GM12872 (cell line): ENCODE measurements around the gene TSPYL1.

Source experiments
- CTCF ChIP-seq: IDR thresholded peaks from 3 replicates; pipeline ENCODE4 v1.5.1; 2011; ENCODE audit warnings: low read depth, mild to moderate bottlenecking, low read length, moderate library complexity; ENCODE audit not compliant: insufficient read depth

The TSPYL1 gene

DNA sequence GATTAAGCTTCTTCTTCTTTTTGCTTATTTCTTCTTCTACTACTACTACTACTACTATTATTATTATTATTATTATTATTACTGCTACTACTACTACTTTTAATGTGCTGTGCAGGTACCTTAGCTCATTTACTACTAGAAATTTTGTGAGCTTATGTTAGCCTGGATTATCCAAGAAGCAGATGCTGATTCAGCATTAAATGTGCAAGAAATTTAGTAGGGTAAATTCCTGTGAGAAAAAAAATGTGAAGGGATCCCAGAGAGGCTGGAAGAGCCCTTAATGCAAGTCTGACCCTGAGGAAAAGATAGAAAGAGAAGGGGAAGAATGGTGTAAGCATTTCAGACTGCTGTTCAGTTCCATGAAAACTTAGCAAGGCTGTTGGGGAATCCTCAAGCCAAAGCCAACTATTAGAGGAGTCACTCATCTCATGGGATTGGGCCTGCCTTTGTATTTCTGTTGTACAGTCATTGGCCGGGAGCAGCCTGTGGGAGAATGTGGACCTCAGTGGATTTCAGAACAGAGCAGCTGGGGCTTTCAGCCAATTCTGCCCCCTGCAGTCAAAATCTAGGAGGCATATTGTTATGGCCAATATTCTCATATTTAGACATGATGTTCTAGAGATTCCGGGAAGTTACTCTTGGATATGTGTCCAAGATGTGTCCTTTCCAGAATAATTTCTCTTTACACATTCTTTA, 37.2 kb upstream of the TSPYL1 start:
- no peak for TF ChIP-seq CTCF

- no peak for TF ChIP-seq CTCF
These were observed 35.1 kb upstream of the TSPYL1 start for GRCh38 chr6:116314878-116315277.

DNA sequence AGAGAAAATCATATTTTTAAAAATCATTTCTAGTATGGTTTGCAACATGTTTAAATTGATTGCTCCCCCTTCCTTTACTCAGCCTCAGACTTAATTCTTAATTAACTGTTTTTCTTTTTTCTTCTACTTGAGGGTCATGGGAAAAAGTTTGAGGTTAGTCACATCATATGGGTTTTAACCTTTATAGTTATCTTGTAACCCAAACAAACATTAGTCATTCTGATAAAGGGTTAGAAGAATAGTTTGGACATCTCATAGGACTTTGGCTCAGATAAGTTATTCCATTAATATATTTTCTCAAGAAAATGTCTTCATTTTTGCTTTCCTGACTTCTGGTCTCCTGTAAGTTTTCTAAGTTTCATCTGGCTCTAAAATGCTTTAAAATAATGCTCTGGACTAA, 34.5 kb upstream of the TSPYL1 start:
- TF ChIP-seq CTCF: no peak

DNA sequence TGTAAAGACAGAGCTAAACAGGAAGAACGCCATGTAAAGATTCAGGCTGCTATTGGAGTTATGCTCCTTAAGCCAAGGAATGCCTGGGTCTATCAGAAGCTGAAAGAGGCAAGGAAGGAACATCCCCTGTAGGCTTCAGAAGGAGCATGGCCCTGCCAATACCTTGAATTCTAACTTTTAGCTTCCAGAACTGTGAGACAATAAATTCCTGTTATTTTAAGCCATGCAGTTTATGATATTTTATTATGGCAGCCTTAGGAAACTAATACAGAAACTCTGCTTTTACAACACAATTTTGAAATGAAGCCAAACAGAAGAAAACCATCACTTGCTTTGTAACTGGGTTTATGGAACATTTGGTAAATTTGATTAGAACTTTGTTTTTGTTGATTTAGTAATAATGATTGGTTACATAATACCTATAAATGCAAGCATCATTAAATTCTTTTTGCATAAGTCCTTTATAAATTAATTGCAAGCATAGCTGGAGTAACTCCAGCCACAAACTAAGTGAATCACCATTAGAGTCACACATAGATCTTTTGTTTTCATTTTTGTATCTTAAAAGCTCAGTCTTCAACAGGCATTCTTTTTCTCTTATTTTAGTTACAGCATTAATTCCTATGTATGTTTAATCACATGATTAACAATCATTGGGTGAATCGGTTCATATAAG, 33.5 kb upstream of the TSPYL1 start:
- no peak for TF ChIP-seq CTCF

DNA sequence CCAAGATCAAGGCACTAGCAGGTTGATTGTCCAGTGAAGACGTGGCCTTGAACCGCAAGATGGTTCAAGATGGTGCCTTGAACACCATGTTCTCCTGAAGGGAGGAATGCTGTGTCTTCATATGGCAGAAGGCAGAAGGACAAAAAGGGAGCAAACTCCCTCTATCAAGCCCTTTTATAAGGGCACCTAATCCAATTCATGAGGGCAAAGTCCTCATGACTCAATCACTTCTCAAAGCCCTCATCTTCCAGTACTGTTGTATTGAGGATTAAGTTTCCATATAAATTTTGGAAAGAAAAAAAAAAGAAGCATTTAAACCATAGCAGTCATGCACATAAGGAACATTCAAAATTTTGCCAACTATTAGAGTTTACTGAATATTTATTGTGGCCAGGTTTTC, 29.9 kb upstream of the TSPYL1 start:
- TF ChIP-seq CTCF: no peak

DNA sequence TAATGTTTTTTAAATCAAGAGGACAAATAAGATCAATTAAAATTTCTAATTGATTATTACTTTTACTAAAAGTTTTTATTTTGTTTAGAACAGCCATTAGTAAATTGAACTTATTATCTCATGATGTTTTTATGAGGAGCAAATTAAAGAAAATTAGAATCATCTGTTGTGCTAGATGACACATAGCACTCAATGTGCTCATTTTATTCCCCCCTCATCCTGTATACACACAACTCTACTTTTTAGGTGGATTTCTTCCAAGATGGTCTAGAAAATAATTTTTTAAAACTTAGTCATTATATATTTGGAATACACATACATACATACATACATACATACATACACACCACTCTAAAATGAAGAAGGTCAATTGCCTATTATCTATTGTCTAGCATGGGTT, 29.3 kb upstream of the TSPYL1 start:
- no peak for TF ChIP-seq CTCF

DNA sequence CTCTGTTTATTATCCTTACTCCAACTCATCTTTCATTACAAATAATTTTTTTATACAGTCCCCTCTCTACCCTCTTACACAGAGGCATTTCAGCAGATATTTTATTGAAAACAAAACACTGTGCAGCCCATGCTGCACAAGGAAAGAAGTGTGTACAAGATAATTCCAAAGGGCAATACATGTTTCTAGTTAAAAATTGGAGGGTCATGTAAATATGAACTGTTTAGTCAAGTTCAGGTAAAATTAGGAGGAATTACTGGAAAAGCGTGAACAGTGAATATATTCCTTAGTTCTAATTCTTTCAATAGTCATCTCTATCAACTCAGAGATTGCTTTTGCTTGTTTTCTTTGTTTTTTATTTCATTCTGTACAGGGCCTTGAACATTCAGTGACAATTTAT, 27.9 kb upstream of the TSPYL1 start:
- no peak for TF ChIP-seq CTCF
